ENCODE measurements around the gene VTCN1. TPM values are rescaled to one million over a fixed set of nuclear protein-coding genes. Genes with fewer than 3 reads are reported as not detected.
"Not testable (repeated sequence)": the region's sequence is repeated elsewhere in the genome, so short reads cannot be mapped to it uniquely, and the experiment has no call there.

Gene VTCN1
- total RNA-seq, 1 experiment from 2014 or later: not detected

GRCh38 chr1:117161887-117162286, 48.8 kb downstream of the VTCN1 start:
- Histone ChIP-seq H3K4me1 (ENCODE audit: control insufficient read depth, insufficient read depth, low read length) (no peaks in the 10 kb centered on the region), H3K4me3 (ENCODE audit: low read depth in 2 of 2, low read length in 2 of 2) (no peak overlapping the region), H3K27me3 (ENCODE audit: control insufficient read depth, insufficient read depth, low read length) (0 out of 2 replicates have a peak, but pooled peaks cover 2% of the 10 kb centered on the region), H3K9me3 (ENCODE audit: control insufficient read depth, insufficient read depth, low read depth, low read length) (no peaks in the 10 kb centered on the region), H3K27ac (ENCODE audit: low read length) (no peak overlapping the region), H3K36me3 (ENCODE audit: control insufficient read depth, insufficient read depth, low read length) (no peaks in the 10 kb centered on the region)
- no peak for DNase-seq (ENCODE audit: low read depth, low spot score)
- POLR2A ChIA-PET: no interaction called here
- ATAC-seq: no peak
- CTCF ChIA-PET: no interaction called here
- no peak for TF ChIP-seq TCF7L2 (IDR thresholded peaks at IDR 0.05; ENCODE audit: low read depth, low read length)
- no peak for TF ChIP-seq SIN3A (IDR thresholded peaks at IDR 0.05; ENCODE audit: borderline replicate concordance, insufficient read depth, low read depth, low read length)
- no peak for TF ChIP-seq REST (IDR thresholded peaks at IDR 0.05; ENCODE audit: insufficient read depth in 1 of 2, low read depth in 2 of 2, low read length in 1 of 2)
- no peak for TF ChIP-seq CTCF (IDR thresholded peaks at IDR 0.05)
- intact Hi-C loops (cut with micrococcal nuclease; ENCODE audit: unreplicated experiment): no loop called here
- no TSS peak for BruUV-seq (replicated peaks)
- in situ Hi-C loops (cut with HindIII; ENCODE audit: low pct_unique_long_range_greater_than_20kb, low sequenced_read_pairs): no loop called here

DNA sequence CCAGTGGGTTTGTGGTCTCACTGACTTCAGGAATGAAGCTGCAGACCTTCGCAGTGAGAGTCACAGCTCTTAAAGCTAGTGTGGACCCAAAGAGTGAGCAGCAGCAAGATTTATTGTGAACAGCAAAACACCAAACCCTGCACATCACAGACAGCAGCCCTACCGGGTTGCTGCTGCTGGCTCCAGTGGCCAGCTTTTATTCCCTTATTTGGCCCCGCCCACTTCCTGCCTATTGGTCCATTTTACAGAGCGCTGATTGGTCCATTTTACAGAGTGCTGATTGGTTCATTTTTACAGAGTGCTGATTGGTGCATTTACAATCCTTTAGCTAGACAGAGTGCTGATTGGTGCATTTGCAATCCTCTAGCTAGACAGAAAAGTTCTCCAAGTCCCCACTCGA, 59.4 kb downstream of the VTCN1 start:
- H3K4me1 ChIP-seq (ENCODE audit: control insufficient read depth, insufficient read depth, low read length); H3K27me3 ChIP-seq (ENCODE audit: control insufficient read depth, insufficient read depth, low read length); intact Hi-C loops (cut with micrococcal nuclease; ENCODE audit: unreplicated experiment); H3K4me3 ChIP-seq (ENCODE audit: low read depth in 2 of 2, low read length in 2 of 2); H3K27ac ChIP-seq (ENCODE audit: low read length); DNase-seq (ENCODE audit: low read depth, low spot score); in situ Hi-C loops (cut with HindIII; ENCODE audit: low pct_unique_long_range_greater_than_20kb, low sequenced_read_pairs); ATAC-seq; BruUV-seq (replicated peaks); POLR2A ChIA-PET; H3K9me3 ChIP-seq (ENCODE audit: control insufficient read depth, insufficient read depth, low read depth, low read length); H3K36me3 ChIP-seq (ENCODE audit: control insufficient read depth, insufficient read depth, low read length): not testable (repeated sequence)
- CTCF ChIA-PET: interaction anchor here (0.7 kb wide), 1 partner anchor 606 kb away, joined by 5 read pairs; no protein-coding TSS in a partner anchor

GRCh38 chr1:117150316-117150715, 60.4 kb downstream of the VTCN1 start:
- no peaks in the 10 kb centered on the region for H3K9me3 ChIP-seq (ENCODE audit: control insufficient read depth, insufficient read depth, low read depth, low read length)
- no peak overlapping the region for H3K4me3 ChIP-seq (ENCODE audit: low read depth in 2 of 2, low read length in 2 of 2)
- in situ Hi-C loops (cut with HindIII; ENCODE audit: low pct_unique_long_range_greater_than_20kb, low sequenced_read_pairs): no loop called here
- no peaks in the 10 kb centered on the region; the same call in 1 of the 2 replicates for H3K4me1 ChIP-seq (ENCODE audit: control insufficient read depth, insufficient read depth, low read length)
- no peak for DNase-seq (ENCODE audit: low read depth, low spot score)
- BruUV-seq (replicated peaks): no TSS peak
- ChIA-PET POLR2A (no interaction called here), CTCF (no interaction called here)
- no peaks in the 10 kb centered on the region for H3K27me3 ChIP-seq (ENCODE audit: control insufficient read depth, insufficient read depth, low read length)
- intact Hi-C loops (cut with micrococcal nuclease; ENCODE audit: unreplicated experiment): no loop called here
- H3K27ac ChIP-seq (ENCODE audit: low read length): no peak overlapping the region
- no peaks in the 10 kb centered on the region for H3K36me3 ChIP-seq (ENCODE audit: control insufficient read depth, insufficient read depth, low read length)
- TF ChIP-seq REST (IDR thresholded peaks at IDR 0.05; ENCODE audit: insufficient read depth in 1 of 2, low read depth in 2 of 2, low read length in 1 of 2): no peak
- TF ChIP-seq SIN3A (IDR thresholded peaks at IDR 0.05; ENCODE audit: borderline replicate concordance, insufficient read depth, low read depth, low read length): no peak
- TF ChIP-seq CTCF (IDR thresholded peaks at IDR 0.05): no peak; the same call in 1 of the 2 replicates
- TF ChIP-seq TCF7L2 (IDR thresholded peaks at IDR 0.05; ENCODE audit: low read depth, low read length): no peak
- no peak for TF ChIP-seq POLR2AphosphoS5 (IDR thresholded peaks at IDR 0.05; ENCODE audit: low read depth, low read length)
- ATAC-seq: no peak

Data from Panc1 (cell line).